ENCODE data around the gene HOXC9. TPM values are rescaled to one million over a fixed set of nuclear protein-coding genes. Genes with fewer than 3 reads are reported as not detected.

HOXC9 gene
- polyA plus RNA-seq, 4 donors = 19.1 to 33.6 (median 28.1) TPM

- DNase-seq (ENCODE audit: low read depth in 4 of 4, low spot score in 2 of 4) = no peak
Observed at GRCh38 chr12:53963005-53963404, 37.0 kb upstream of the HOXC9 start.

- DNase-seq (ENCODE audit: low read depth in 4 of 4, low spot score in 2 of 4) = no peak
Observed at GRCh38 chr12:53963434-53964314, 36.3 kb upstream of the HOXC9 start.

- no peak for DNase-seq (ENCODE audit: low read depth in 4 of 4, low spot score in 2 of 4)
Observed at GRCh38 chr12:53964315-53964713, 35.6 kb upstream of the HOXC9 start.

GRCh38 chr12:53965281-53966084, 34.5 kb upstream of the HOXC9 start:
- DNase-seq (ENCODE audit: low read depth in 4 of 4, low spot score in 2 of 4) = no peak

- no peak for DNase-seq (ENCODE audit: low read depth in 4 of 4, low spot score in 2 of 4)
Observed at GRCh38 chr12:53966085-53966384, 33.9 kb upstream of the HOXC9 start.

- DNase-seq (ENCODE audit: low read depth in 4 of 4, low spot score in 2 of 4) = no peak
Observed at GRCh38 chr12:53966385-53967133, 33.4 kb upstream of the HOXC9 start.

- no peak for DNase-seq (ENCODE audit: low read depth in 4 of 4, low spot score in 2 of 4)
Observed at GRCh38 chr12:53967421-53967925, 32.5 kb upstream of the HOXC9 start.

GRCh38 chr12:53968214-53969127, 31.5 kb upstream of the HOXC9 start:
- DNase-seq (ENCODE audit: low read depth in 4 of 4, low spot score in 2 of 4) = no peak

- DNase-seq (ENCODE audit: low read depth in 4 of 4, low spot score in 2 of 4) = no peak
Observed at GRCh38 chr12:53969588-53970259, 30.2 kb upstream of the HOXC9 start.

- no peak for DNase-seq (ENCODE audit: low read depth in 4 of 4, low spot score in 2 of 4)
Observed at GRCh38 chr12:53970451-53970850, 29.5 kb upstream of the HOXC9 start.

GRCh38 chr12:53971129-53971528, 28.8 kb upstream of the HOXC9 start:
- no peak for DNase-seq (ENCODE audit: low read depth in 4 of 4, low spot score in 2 of 4)

GRCh38 chr12:53971686-53972085, 28.3 kb upstream of the HOXC9 start:
- no peak for DNase-seq (ENCODE audit: low read depth in 4 of 4, low spot score in 2 of 4)

- no peak for DNase-seq (ENCODE audit: low read depth in 4 of 4, low spot score in 2 of 4)
Observed at GRCh38 chr12:53972152-53972702, 27.7 kb upstream of the HOXC9 start.

- DNase-seq (ENCODE audit: low read depth in 4 of 4, low spot score in 2 of 4) = no peak
Observed at GRCh38 chr12:53972722-53973235, 27.2 kb upstream of the HOXC9 start, which contains the start of gene HOXC11. Gene HOXC11 (plus strand): TSS chr12:53973126. CDS start chr12:53973242, 116 bp downstream.

GRCh38 chr12:53973236-53974042, 26.5 kb upstream of the HOXC9 start:
- no peak for DNase-seq (ENCODE audit: low read depth in 4 of 4, low spot score in 2 of 4)

GRCh38 chr12:53974084-53975063, 25.6 kb upstream of the HOXC9 start, which contains the start of gene HOTAIR:
Gene HOTAIR (minus strand): TSS chr12:53974954.
- no peak for DNase-seq (ENCODE audit: low read depth in 4 of 4, low spot score in 2 of 4)

GRCh38 chr12:53975064-53975471, 24.9 kb upstream of the HOXC9 start:
- no peak for DNase-seq (ENCODE audit: low read depth in 4 of 4, low spot score in 2 of 4)

Measured in left renal cortex interstitium (tissue), 4 donors.